ENCODE measurements around the gene TPSD1. TPM values are rescaled to one million over a fixed set of nuclear protein-coding genes. Genes with fewer than 3 reads are reported as not detected.

Gene TPSD1
- total and polyA plus RNA-seq, 9 of the 15 experiments (the other 6 are each of a cell fraction or from before 2014, with no cell fraction given), result not detected

DNA sequence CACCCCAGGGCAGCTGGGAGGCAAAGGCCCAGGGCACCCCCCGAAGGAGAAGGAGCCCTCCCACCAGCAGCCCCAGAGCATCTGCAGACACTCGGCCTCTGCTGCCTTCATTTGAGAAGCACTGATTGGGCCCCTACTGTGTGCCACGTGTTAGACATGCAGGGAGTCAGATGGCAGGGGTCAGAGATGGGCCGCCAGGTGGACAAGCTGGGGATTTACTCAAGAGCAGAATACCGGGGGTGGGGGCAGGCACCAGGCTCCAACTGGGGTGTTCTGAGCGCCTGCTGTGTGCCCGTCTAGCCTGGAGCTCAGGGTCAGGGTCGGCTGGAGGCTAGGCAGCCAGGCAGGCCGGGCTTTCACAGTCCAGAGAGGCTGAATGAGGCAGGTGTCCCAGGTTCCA is 49.5 kb upstream of the TPSD1 start:
- H3K36me3 ChIP-seq (ENCODE audit: control insufficient read depth, insufficient read depth, low read length), result no peaks in the 10 kb centered on the region
- H3K4me1 ChIP-seq (replicated peaks in 1 of 2; ENCODE audit: control insufficient read depth in 2 of 2, insufficient read depth in 2 of 2, low read length in 2 of 2), result peaks cover 0 to 46% of the 10 kb centered on the region in 2 experiments; a peak in 2 of 5 replicates
- no TSS peak for BruUV-seq (replicated peaks)
- no peak overlapping the region for H3K27ac ChIP-seq (ENCODE audit: extremely low read depth, low read depth, low read length)
- in situ Hi-C loops (cut with MboI), result no loop called here
- no peak for DNase-seq (ENCODE audit: extremely low read depth in 1 of 4, low spot score in 3 of 4)
- WGBS (ENCODE audit: insufficient coverage, low coverage, missing lambda C conversion rate), result 3% methylated on average over 7 of the region's 9 CpGs
- no peaks in the 10 kb centered on the region for H3K9me1 ChIP-seq (ENCODE audit: control insufficient read depth, insufficient read depth, low read length)
- H2AFZ ChIP-seq (ENCODE audit: low read depth, low read length), result no peak overlapping the region
- H3K9me3 ChIP-seq (replicated peaks; ENCODE audit: control insufficient read depth, insufficient read depth, low read depth, low read length), result no peaks in the 10 kb centered on the region
- H4K20me1 ChIP-seq (replicated peaks; ENCODE audit: control insufficient read depth, insufficient read depth, low read length), result no peaks in the 10 kb centered on the region
- H3K4me3 ChIP-seq, result no peak overlapping the region
- ChIA-PET CTCF (ENCODE audit: low intra/inter-chr PET ratio) (no interaction called here), POLR2A (interaction anchor here (0.6 to 0.7 kb wide), 2 partner anchors 25 to 333 kb away, joined by 3 read pairs; no protein-coding TSS in a partner anchor)
- TF ChIP-seq ZNF311 (CRISPR knock-in tag; IDR thresholded peaks at IDR 0.05), result no peak
- no peak for TF ChIP-seq TEAD2 (tag; IDR thresholded peaks at IDR 0.05)
- 0 out of 2 replicates have a peak, but pooled peaks have one; percentile 17 for TF ChIP-seq TFAP4 (CRISPR knock-in tag; IDR thresholded peaks at IDR 0.05; ENCODE audit: borderline replicate concordance)
- TF ChIP-seq, protein P1, sequence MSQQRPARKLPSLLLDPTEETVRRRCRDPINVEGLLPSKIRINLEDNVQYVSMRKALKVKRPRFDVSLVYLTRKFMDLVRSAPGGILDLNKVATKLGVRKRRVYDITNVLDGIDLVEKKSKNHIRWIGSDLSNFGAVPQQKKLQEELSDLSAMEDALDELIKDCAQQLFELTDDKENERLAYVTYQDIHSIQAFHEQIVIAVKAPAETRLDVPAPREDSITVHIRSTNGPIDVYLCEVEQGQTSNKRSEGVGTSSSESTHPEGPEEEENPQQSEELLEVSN (IDR thresholded peaks at IDR 0.05; ENCODE audit: borderline replicate concordance in 1 of 2, extremely low read depth in 1 of 2, insufficient read depth in 1 of 2, insufficient read length in 1 of 2, low read depth in 1 of 2, low read length in 1 of 2, poor library complexity in 1 of 2, severe bottlenecking in 1 of 2), result peak in 1 of 2 experiments; percentile 31
- TF ChIP-seq ZKSCAN1 (IDR thresholded peaks at IDR 0.05; ENCODE audit: low read depth, low read length), result 0 out of 2 replicates have a peak, but pooled peaks have one; percentile 11
- TF ChIP-seq, protein P2, sequence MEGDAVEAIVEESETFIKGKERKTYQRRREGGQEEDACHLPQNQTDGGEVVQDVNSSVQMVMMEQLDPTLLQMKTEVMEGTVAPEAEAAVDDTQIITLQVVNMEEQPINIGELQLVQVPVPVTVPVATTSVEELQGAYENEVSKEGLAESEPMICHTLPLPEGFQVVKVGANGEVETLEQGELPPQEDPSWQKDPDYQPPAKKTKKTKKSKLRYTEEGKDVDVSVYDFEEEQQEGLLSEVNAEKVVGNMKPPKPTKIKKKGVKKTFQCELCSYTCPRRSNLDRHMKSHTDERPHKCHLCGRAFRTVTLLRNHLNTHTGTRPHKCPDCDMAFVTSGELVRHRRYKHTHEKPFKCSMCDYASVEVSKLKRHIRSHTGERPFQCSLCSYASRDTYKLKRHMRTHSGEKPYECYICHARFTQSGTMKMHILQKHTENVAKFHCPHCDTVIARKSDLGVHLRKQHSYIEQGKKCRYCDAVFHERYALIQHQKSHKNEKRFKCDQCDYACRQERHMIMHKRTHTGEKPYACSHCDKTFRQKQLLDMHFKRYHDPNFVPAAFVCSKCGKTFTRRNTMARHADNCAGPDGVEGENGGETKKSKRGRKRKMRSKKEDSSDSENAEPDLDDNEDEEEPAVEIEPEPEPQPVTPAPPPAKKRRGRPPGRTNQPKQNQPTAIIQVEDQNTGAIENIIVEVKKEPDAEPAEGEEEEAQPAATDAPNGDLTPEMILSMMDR (IDR thresholded peaks at IDR 0.05 in 2 of 3, conservative IDR thresholded peaks at IDR 0.05 in 1 of 3; ENCODE audit: insufficient read depth in 2 of 3, low read depth in 1 of 3, low read length in 3 of 3), result 0 out of 6 replicates have a peak, but pooled peaks of 1 of the 3 experiments have one; percentile 18
- TF ChIP-seq MTF1 (CRISPR knock-in tag; IDR thresholded peaks at IDR 0.05; ENCODE audit: borderline replicate concordance), result no peak
- intact Hi-C loops (cut with micrococcal nuclease), result no loop called here
- H3K9ac ChIP-seq (ENCODE audit: insufficient read depth in 1 of 2, low read depth in 2 of 2, low read length in 2 of 2), result no peak overlapping the region
- FAIRE-seq, result no peak
- H3K27me3 ChIP-seq (ENCODE audit: control insufficient read depth in 2 of 2, insufficient read depth in 2 of 2, low read length in 2 of 2), result peaks cover 32 to 84% of the 10 kb centered on the region in 2 experiments; a peak in 4 of 5 replicates
- H3K4me2 ChIP-seq (ENCODE audit: insufficient read depth, low read length), result no peak overlapping the region
- peak; percentile 32; the same call in 1 of the 3 replicates for ATAC-seq
- no peaks in the 10 kb centered on the region for H3K79me2 ChIP-seq (ENCODE audit: control insufficient read depth, insufficient read depth, low read length)
